Uterus (tissue), 2 donors: ENCODE measurements around the gene ARFGEF3.

ENCODE experiments used
- POLR2A ChIP-seq, 2 donors: fragments of 450-650 bp; IDR thresholded peaks; one replicate each; pipeline ENCODE4 v1.6.1; 2016; ENCODE audit warnings: antibody characterized with exemption in 2 of 2, mild to moderate bottlenecking in 1 of 2, moderate library complexity in 1 of 2
- TF ChIP-seq, protein P1 (sequence below), 4 experiments: fragments of 200-600 bp in 2 of 4; fragments of 450-650 bp in 2 of 4; sonication (generic) in 2 of 4; IDR thresholded peaks; one replicate each; pipeline ENCODE4 v1.5.1; 2016 to 2019; ENCODE audit warnings: antibody characterized with exemption in 4 of 4, mild to moderate bottlenecking in 2 of 4, moderate library complexity in 1 of 4

- TF ChIP-seq POLR2A (IDR thresholded peaks at IDR 0.05), result no peak
- TF ChIP-seq, protein P1, sequence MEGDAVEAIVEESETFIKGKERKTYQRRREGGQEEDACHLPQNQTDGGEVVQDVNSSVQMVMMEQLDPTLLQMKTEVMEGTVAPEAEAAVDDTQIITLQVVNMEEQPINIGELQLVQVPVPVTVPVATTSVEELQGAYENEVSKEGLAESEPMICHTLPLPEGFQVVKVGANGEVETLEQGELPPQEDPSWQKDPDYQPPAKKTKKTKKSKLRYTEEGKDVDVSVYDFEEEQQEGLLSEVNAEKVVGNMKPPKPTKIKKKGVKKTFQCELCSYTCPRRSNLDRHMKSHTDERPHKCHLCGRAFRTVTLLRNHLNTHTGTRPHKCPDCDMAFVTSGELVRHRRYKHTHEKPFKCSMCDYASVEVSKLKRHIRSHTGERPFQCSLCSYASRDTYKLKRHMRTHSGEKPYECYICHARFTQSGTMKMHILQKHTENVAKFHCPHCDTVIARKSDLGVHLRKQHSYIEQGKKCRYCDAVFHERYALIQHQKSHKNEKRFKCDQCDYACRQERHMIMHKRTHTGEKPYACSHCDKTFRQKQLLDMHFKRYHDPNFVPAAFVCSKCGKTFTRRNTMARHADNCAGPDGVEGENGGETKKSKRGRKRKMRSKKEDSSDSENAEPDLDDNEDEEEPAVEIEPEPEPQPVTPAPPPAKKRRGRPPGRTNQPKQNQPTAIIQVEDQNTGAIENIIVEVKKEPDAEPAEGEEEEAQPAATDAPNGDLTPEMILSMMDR (IDR thresholded peaks at IDR 0.05), result no peak
These were observed 222.0 kb downstream of the ARFGEF3 start for GRCh38 chr6:138383776-138384175.
